HG02588 (cell line): Measurements from ENCODE around the gene SORT1.

ENCODE experiments used
- ATAC-seq: cut with Tn5 transposase; IDR thresholded peaks from one replicate; pipeline ENCODE4 v1.9.1; 2021; ENCODE audit warnings: mild to moderate bottlenecking, moderate library complexity; ENCODE audit not compliant: unreplicated experiment

Gene SORT1

DNA sequence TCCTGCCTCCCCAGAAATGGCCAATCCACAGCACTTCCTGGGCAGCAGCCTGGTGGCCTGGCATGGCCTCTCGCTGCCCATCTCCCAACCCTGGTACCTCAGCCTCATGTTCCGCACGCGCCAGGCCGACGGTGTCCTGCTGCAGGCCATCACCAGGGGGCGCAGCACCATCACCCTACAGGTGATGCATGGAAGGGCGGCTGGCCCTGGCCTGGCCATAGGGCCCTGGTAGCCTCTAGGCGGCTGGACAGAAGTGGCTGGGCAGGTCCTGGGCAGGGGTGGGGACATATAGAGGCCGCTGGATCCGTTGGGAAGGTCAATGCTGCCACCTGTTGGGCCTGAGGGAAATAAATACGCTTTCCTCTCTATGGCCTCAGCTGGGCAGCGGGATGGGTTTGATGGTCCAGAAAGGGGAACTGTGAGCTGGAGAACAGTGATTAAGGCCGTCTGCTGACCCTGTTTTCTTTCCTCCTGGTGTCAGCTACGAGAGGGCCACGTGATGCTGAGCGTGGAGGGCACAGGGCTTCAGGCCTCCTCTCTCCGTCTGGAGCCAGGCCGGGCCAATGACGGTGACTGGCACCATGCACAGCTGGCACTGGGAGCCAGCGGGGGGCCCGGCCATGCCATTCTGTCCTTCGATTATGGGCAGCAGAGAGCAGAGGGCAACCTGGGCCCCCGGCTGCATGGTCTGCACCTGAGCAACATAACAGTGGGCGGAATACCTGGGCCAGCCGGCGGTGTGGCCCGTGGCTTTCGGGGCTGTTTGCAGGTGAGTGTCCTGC, 133.9 kb downstream of the SORT1 start:
- ATAC-seq: no peak

DNA sequence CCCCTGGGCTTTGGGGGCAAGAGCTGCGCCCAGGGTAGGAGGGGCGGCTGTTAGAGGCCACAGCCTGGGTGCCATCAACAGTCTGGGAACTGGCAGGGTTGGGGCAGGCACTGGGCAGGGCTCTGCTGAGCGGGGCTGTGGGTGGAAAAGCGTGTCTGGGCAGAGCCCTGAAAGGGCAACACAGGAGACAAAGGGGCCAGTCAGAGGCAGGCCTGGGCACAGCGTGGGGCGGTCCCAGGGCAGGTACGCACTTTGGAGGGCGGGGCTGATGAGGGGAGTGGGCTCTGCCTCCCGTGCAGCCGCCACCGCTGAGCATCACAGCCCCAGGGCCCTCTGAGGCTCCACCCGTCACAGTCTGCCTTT, 134.5 kb downstream of the SORT1 start:
- ATAC-seq: no peak

DNA sequence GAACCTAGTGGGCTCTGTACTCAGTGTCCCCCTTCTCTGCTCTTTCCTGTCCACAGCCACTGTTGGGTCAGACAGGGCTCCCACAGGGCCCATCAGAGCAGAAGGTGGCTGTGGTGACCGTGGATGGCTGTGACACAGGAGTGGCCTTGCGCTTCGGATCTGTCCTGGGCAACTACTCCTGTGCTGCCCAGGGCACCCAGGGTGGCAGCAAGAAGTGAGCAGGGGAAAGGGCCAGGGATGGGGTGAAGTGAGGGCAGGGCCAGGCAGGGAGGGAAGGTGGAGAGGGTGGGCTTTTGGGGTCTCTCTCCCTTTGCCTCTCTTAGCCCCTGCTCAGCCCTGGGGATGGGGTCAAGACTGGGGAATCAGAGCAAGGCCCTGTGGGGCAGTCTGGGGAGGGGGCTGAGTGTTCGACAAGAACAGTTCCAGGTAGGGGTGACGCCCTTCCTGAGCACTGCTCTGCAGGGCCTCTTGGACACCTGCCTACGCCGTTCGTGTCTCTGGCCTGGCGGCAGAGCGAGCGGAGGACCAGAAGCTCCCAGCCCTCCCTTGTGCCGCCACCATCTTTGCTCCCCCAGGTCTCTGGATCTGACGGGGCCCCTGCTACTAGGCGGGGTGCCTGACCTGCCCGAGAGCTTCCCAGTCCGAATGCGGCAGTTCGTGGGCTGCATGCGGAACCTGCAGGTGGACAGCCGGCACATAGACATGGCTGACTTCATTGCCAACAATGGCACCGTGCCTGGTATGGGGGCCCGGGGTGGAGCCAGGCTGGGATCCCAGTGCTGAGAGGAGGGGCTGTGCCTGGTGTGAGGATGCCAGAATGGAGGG, 135.3 kb downstream of the SORT1 start:
- no peak for ATAC-seq

DNA sequence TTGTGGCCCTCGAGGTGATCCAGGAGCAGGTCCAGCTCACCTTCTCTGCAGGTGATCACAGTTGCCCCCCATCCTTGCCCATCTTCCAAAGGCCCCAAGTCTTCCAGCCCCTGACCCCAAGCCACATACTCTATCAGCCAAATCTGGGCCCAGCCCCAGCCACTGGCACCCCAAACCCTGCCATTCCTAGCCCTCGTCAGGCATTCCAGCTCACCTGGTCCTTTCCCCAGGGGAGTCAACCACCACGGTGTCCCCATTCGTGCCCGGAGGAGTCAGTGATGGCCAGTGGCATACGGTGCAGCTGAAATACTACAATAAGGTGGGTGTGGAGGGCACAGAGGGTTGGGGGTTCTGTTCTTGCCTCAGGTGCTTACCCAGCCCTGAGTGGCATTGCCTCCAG, 136.1 kb downstream of the SORT1 start:
- ATAC-seq: no peak

DNA sequence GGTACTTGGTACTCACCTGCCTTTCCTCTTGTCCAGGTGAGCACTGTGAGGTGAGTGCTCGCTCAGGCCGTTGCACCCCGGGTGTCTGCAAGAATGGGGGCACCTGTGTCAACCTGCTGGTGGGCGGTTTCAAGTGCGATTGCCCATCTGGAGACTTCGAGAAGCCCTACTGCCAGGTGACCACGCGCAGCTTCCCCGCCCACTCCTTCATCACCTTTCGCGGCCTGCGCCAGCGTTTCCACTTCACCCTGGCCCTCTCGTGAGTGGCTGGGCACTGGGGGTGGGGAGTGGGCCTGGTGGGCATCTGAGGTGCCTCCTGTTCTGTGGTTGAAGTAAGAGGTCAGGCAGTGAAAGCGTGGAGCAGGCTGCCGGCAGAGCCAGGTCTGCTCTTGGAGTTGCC, 136.7 kb downstream of the SORT1 start:
- no peak for ATAC-seq

DNA sequence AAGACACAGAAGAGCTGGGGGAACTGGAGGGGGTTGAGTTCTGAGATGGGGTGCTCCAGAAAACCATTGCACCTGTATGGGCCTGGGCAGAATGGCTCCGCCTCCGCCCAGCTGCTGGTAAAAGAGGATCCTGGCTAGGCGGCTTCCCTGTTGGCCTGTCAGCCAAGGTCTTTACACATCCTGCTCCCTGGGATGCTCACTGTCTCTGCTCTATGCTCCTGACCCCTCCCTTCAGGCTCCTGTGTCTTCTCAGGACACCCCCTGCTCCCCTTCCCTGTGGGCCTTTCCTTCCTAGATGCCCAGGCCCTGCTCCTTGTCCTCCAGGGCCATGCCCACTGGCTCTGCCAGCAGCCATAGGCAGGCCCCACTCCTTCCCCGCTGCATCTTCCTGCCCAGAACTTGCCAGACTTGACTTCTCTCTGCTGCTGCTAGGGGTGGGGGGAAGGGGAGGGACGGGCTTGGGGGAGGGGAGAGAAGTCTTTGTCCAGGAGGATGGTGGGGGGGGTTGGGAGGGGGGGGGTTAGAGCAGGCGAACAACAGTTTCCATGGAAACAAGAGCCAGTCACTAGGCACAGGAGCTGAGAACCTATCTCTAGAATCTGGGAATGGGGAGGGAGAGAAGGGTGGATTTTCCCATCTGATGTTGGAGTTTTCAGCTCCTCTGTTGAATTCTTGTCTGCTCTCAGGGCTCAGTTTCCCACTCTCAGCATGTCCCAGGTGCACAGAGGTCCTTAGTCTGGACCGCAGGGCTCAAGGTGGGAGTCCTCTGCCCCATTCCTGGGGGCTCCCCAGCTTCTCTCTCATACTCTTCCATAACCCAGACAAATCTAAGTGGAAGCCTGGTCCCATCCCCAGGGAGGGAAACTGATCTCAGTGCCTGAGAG, 137.8 kb downstream of the SORT1 start:
- ATAC-seq: no peak
